ENCODE results near the gene KIF16B. TPM values are rescaled to one million over a fixed set of nuclear protein-coding genes. Genes with fewer than 3 reads are reported as not detected.

The KIF16B gene
- total RNA-seq, 3 donors from 2014 or later: 23.8 to 47.9 (median 36.9) TPM

GRCh38 chr20:16308754-16309153 is 264.5 kb downstream of the KIF16B start:
- Histone ChIP-seq H3K36me3 (no peaks in the 10 kb centered on the region), H3K4me1 (no peaks in the 10 kb centered on the region), H3K27ac (no peak overlapping the region), H3K9me3 (peaks cover 0 to 6% of the 10 kb centered on the region in 2 donors), H3K27me3 (no peaks in the 10 kb centered on the region), H3K4me3 (no peak overlapping the region)
- DNase-seq (ENCODE audit: low spot score in 2 of 2): no peak
- TF ChIP-seq POLR2AphosphoS5 (IDR thresholded peaks at IDR 0.05): no peak
- TF ChIP-seq POLR2A (IDR thresholded peaks at IDR 0.05): no peak
- no peak for TF ChIP-seq CTCF (IDR thresholded peaks at IDR 0.05)
- intact Hi-C loops (cut with DNase I; ENCODE audit: low total_unique reads): loop anchor here (1.0 kb wide), 1 partner anchor 8 kb away; no protein-coding TSS in a partner anchor

- peaks cover 0 to 30% of the 10 kb centered on the region in 2 donors for H3K9me3 ChIP-seq
- TF ChIP-seq POLR2AphosphoS5 (IDR thresholded peaks at IDR 0.05): no peak
- TF ChIP-seq POLR2A (IDR thresholded peaks at IDR 0.05): no peak
- no peak for TF ChIP-seq CTCF (IDR thresholded peaks at IDR 0.05)
- H3K36me3 ChIP-seq: no peaks in the 10 kb centered on the region
- intact Hi-C loops (cut with DNase I; ENCODE audit: low total_unique reads): no loop called here
- no peaks in the 10 kb centered on the region for H3K27me3 ChIP-seq
- no peak for DNase-seq (ENCODE audit: low spot score in 2 of 2)
- no peaks in the 10 kb centered on the region for H3K4me1 ChIP-seq
- no peak overlapping the region for H3K4me3 ChIP-seq
- no peak overlapping the region for H3K27ac ChIP-seq
Measured at GRCh38 chr20:16302818-16303217, 270.4 kb downstream of the KIF16B start.

- intact Hi-C loops (cut with DNase I; ENCODE audit: low total_unique reads): no loop called here
- no peak for TF ChIP-seq POLR2AphosphoS5 (IDR thresholded peaks at IDR 0.05)
- no peak for TF ChIP-seq POLR2A (IDR thresholded peaks at IDR 0.05)
- no peak for TF ChIP-seq CTCF (IDR thresholded peaks at IDR 0.05)
- H3K36me3 ChIP-seq: no peaks in the 10 kb centered on the region
Measured at GRCh38 chr20:16301986-16302385, 271.3 kb downstream of the KIF16B start.

GRCh38 chr20:16299897-16300296 is 273.4 kb downstream of the KIF16B start:
- no peaks in the 10 kb centered on the region for H3K4me1 ChIP-seq
- no peak for DNase-seq (ENCODE audit: low spot score in 2 of 2)
- H3K27ac ChIP-seq: no peak overlapping the region
- no peaks in the 10 kb centered on the region for H3K36me3 ChIP-seq
- intact Hi-C loops (cut with DNase I; ENCODE audit: low total_unique reads): no loop called here
- no peak overlapping the region for H3K4me3 ChIP-seq
- no peaks in the 10 kb centered on the region for H3K27me3 ChIP-seq
- TF ChIP-seq POLR2A (IDR thresholded peaks at IDR 0.05): no peak
- peaks cover 0 to 30% of the 10 kb centered on the region in 2 donors for H3K9me3 ChIP-seq

More at GRCh38 chr20:16301986-16302385, 271.3 kb downstream of the KIF16B start:
- Histone ChIP-seq H3K4me3 (no peak overlapping the region), H3K27me3 (no peaks in the 10 kb centered on the region), H3K27ac (no peak overlapping the region), H3K4me1 (no peaks in the 10 kb centered on the region), H3K9me3 (peaks cover 0 to 30% of the 10 kb centered on the region in 2 donors)
- DNase-seq (ENCODE audit: low spot score in 2 of 2): no peak

- Histone ChIP-seq H3K36me3 (no peaks in the 10 kb centered on the region), H3K4me3 (no peak overlapping the region), H3K4me1 (no peaks in the 10 kb centered on the region), H3K27ac (no peak overlapping the region), H3K27me3 (no peaks in the 10 kb centered on the region), H3K9me3 (peaks cover 0 to 7% of the 10 kb centered on the region in 2 donors)
- DNase-seq (ENCODE audit: low spot score in 2 of 2): no peak
- TF ChIP-seq CTCF (IDR thresholded peaks at IDR 0.05) (no peak), POLR2AphosphoS5 (IDR thresholded peaks at IDR 0.05) (no peak), POLR2A (IDR thresholded peaks at IDR 0.05) (no peak)
- intact Hi-C loops (cut with DNase I; ENCODE audit: low total_unique reads): no loop called here
Measured at GRCh38 chr20:16296931-16297330, 276.3 kb downstream of the KIF16B start.

GRCh38 chr20:16295534-16295933 is 277.7 kb downstream of the KIF16B start:
- TF ChIP-seq POLR2A (IDR thresholded peaks at IDR 0.05): no peak
- intact Hi-C loops (cut with DNase I; ENCODE audit: low total_unique reads): no loop called here
- Histone ChIP-seq H3K27ac (no peak overlapping the region), H3K9me3 (no peaks in the 10 kb centered on the region), H3K27me3 (no peaks in the 10 kb centered on the region), H3K4me1 (no peaks in the 10 kb centered on the region), H3K36me3 (no peaks in the 10 kb centered on the region), H3K4me3 (no peak overlapping the region)
- no peak for DNase-seq (ENCODE audit: low spot score in 2 of 2)

Data from breast epithelium (tissue), 4 donors.